Activated CD4-positive, alpha-beta T cell treated with anti-CD3 and anti-CD28 coated beads for 1 hour (primary cell): ENCODE results near the gene CSF3.
"Not testable (repeated sequence)": the region's sequence is repeated elsewhere in the genome, so short reads cannot be mapped to it uniquely, and the experiment has no call there.

Experiments used
- DNase-seq: peaks from one replicate; pipeline ENCODE4 v3.0.0-alpha.2; 2020

The CSF3 gene

GRCh38 chr17:39999067-39999466, 16.2 kb upstream of the CSF3 start:
- no peak for DNase-seq

- no peak for DNase-seq
These were observed 15.1 kb upstream of the CSF3 start for GRCh38 chr17:40000161-40000560.

GRCh38 chr17:40001335-40001734, 13.9 kb upstream of the CSF3 start:
- DNase-seq: not testable (repeated sequence)

- DNase-seq: no peak
These were observed 11.2 kb upstream of the CSF3 start for GRCh38 chr17:40004072-40004471.

GRCh38 chr17:40004712-40005111, 10.5 kb upstream of the CSF3 start:
- no peak for DNase-seq

GRCh38 chr17:40005520-40005919, 9.7 kb upstream of the CSF3 start:
- DNase-seq: no peak

- DNase-seq: not testable (repeated sequence)
These were observed 4.2 kb upstream of the CSF3 start for GRCh38 chr17:40010946-40011500.

GRCh38 chr17:40012017-40012647, 3.1 kb upstream of the CSF3 start:
- DNase-seq: not testable (repeated sequence)

- DNase-seq: no peak
These were observed 762 bp upstream of the CSF3 start for GRCh38 chr17:40014375-40014980.

- no peak for DNase-seq
These were observed 1.1 kb downstream of the CSF3 start for GRCh38 chr17:40015998-40016985.

GRCh38 chr17:40017422-40018080, 2.3 kb downstream of the CSF3 start:
- no peak for DNase-seq

GRCh38 chr17:40018211-40019121, 3.2 kb downstream of the CSF3 start:
- no peak for DNase-seq

GRCh38 chr17:40019140-40019991, 4.1 kb downstream of the CSF3 start:
- no peak for DNase-seq

- no peak for DNase-seq
These were observed 4.9 kb downstream of the CSF3 start for GRCh38 chr17:40020146-40020545.

- DNase-seq: no peak
These were observed 6.3 kb downstream of the CSF3 start for GRCh38 chr17:40021451-40021971.

- DNase-seq: no peak
These were observed 7.3 kb downstream of the CSF3 start for GRCh38 chr17:40022497-40022896.

- no peak for DNase-seq
These were observed 7.8 kb downstream of the CSF3 start for GRCh38 chr17:40022961-40023541.

- DNase-seq: no peak
These were observed 8.5 kb downstream of the CSF3 start for GRCh38 chr17:40023590-40024292.

- no peak for DNase-seq
These were observed 9.7 kb downstream of the CSF3 start for GRCh38 chr17:40024901-40025300.
